ENCODE results near the gene CECR2. TPM values are rescaled to one million over a fixed set of nuclear protein-coding genes. Genes with fewer than 3 reads are reported as not detected.
A peak's percentile ranks its signal among the peaks of the same experiment; 100 is the strongest.

The CECR2 gene
- total RNA-seq, 1 donor from 2014 or later, result 5.3 TPM

DNA sequence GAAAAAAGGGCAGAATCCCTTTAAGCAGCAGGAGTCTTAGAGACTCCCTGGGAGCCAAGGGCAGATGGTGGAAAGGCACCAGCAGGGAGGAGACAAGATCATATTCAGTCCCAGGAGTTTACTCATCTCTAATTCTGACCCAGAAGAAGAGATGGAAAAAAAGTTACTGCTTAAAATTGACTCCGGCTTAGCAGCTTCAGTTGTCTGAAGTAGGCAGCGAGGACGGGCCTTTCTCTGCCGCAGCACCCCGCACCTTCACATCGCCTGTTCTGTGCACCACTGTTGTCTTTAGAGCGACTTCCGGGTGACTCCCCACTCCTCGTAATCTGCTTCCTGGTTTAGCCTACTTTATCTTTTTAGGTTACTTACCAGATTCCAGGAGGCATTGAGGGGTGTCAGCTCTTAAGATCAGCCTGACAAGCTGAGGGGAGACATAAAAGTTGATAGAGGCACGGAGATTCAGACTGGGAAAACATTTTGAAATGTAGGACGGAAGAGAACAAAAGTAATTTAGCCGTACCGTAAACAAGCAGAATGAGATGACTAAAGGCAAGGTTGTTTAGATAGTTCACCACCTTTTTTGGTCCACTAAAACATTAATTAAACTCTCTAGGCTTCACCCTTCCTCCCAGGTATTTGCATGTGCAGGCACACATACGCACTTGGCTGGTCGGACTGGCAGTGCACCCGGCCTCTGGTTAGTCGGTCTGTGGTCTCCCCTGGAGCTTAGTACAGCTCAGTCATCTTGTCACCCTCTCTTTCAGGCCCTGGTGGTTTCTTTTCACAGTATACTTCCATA is 74.3 kb downstream of the CECR2 start:
- peak; percentile 38 for DNase-seq (ENCODE audit: low read depth)

DNA sequence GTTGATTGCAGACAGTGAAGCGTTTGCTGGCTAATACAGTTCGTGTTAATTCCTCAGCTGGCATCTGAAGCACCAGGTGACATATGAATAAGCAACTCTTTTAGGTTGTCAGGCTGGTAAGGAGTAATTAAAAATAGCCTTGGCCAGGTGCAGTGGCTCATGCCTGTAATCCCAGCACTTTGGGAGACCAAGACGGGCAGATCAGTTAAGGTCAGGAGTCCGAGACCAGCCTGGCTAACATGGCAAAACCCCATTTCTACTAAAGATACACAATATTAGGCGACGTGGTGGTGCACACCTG is 74.9 kb downstream of the CECR2 start:
- DNase-seq (ENCODE audit: low read depth), result peak; percentile 66

DNA sequence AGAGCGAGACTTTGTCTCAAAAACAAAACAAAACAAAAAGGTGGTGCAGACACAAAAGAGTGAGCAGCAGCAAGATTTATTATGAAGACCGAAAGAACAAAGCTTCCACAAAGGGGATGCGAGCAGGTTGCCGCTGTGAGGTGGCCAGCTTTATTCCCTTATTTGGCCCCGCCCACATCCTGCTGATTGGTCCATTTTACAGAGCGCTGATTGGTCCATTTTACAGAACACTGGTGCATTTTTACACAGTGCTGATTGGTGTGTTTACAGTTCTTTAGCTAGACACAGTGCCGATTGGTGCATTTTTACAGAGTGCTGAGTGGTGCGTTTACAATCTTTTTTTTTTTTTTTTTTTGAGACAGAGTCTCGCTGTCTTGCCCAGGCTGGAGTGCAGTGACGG is 77.4 kb downstream of the CECR2 start:
- no peak for DNase-seq (ENCODE audit: low read depth)

DNA sequence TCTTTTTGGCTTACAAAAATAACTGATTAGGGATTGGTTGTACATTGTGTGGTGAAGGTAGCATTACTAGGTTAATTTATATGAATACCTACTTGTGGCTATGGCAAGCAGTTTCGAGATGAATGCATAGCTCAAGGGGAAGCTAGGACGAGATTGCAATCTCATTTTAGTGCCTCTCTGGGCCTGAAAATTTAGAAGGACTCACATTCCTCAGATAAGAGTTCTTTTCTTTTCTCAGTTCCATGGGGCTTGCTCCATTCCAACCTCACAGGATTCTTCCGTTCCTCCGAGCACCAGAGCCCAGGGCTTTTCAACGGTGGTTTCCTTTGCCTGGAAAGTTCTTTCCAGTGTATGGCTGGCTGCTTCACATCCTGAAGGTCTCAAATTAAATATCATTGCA is 82.1 kb downstream of the CECR2 start:
- DNase-seq (ENCODE audit: low read depth), result no peak

DNA sequence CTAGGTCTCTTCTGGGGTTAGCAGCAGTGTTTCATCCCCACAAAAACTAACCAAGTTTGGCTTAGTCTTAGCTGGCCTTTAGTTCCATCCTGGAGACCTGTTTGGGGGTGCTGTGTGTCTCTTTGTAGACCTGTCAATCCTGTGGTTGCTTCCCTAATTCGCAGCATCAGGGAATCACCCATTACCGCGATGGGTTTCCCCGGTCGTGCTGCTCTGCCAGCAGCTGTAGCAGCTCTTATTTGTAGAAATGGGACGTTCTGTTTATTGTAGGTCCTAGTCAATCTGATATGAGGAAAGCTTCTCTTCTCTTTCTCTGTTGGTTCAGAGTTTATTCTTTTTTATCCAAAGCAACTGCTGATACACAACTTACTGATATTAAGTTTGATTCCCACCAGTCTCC is 91.6 kb downstream of the CECR2 start:
- DNase-seq (ENCODE audit: low read depth), result no peak

DNA sequence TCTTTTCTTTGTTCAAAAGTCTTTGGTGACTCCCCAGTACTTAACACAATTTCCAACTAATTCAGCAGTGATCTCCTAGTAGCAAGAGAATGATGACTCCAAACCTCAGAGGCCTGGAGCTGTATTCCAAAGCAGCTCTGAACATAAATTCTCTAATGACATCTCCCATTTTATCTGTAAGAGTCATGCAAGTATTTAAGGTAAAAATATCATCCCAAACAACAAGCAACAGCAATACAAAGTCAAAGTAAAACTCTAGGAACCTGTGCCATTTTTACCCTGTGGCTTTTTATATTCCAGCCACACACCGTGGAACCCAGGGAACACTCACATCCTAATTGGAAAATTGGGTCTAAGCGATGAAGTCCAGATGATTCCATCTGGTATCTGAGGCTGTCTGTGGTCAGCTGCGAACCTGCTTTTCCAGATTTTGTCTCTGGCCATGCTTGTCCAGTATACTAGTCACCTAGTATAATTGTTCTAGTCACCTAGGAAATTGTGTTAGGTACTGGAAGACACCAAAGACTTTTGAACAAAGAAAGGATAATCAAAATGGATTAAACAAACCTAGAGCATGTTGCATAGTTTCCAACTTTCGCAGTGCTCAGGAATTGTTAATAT is 101.7 kb downstream of the CECR2 start:
- DNase-seq (ENCODE audit: low read depth), result peak; percentile 59

DNA sequence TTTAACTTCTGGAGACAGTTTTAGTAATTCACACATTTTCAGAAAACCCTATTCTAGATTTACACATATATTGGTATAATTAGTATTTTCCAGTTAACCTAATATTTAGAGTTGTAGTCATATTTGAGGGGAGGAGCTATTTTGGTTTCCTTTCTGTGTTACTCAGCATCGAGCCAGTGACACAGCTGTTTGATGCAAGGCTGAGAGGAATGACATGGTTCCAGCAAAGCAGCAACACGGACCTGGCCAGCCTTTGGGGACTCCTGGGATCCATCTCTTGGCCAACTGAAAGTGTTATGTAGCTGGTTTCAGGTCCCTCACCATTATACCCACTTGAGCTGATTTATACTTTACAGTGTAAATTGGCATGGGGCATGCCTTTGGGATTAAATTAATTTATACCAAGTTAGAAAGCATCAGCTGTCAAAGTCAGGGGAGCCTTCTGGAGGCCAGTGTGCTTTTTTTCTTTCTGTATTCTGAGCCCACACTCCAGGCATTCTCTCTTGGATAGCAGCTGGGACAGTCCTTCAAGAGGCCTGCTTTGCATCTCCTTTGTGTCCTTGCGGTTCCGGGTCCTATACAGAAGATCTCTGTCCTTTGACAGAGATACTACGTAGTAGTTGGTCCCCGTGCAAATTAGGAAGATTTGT is 102.8 kb downstream of the CECR2 start:
- peak; percentile 71 for DNase-seq (ENCODE audit: low read depth)

DNA sequence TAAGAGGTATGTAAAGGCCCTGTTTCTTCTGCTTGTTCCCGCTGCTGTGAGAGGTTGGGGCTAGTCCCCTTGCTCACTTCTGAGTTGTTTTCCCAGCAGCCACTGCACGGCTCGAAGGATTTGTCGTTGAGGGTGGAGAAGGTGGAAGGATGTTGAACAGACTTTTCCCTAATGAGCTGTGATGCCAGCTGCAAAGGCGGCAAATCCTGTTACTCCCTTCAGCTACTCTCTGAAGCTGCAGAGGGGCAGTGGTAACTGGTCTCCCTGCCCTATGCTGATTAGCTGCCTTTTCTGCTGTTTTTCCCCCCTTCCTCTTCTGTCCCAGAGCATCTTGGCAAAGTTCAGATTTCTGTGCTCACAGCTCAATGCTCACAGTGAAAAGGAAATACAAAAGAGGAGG is 103.7 kb downstream of the CECR2 start:
- peak; percentile 18 for DNase-seq (ENCODE audit: low read depth)

DNA sequence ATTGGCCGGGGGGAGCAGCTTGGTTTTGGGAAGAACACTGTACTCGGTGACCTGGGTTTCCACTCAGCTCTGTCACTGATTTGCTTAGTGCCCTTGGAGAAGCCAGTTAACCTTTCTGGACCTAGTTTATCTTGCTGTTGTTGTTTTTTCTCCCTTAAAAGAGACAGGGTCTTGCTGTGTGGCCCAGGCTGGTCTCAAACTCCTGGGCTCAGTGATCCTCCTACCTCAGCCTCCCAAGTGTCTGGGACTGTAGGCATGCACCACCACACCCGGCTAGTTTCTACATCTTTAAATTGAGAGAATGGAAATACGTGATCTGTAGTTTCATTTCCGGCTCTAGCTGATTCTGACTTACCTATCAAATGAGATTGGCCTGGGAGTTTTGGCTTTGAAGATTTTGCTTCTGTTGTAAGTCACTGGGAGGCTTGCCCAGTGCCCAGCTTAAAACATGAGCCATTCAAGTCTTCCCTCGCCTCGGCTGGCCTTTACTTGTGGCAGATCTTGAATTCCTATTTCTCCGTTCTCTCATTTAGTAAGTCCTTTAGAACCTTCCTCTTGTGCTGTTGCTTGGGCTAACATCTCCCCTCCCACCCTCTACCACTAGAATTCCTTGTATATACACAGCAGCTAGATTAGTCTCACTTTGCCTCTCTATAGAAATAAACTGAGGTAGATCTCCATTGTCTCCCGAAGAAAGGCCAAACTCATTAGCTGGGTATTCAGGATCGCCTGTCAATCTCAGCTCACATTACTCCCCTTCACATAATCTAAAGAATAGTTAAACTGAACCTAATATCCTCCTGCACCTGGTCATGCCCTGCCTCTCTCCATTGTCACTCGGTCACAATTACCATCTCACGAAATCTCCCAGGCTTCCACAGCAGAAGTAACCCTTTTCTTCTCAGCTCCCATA is 106.3 kb downstream of the CECR2 start:
- no peak for DNase-seq (ENCODE audit: low read depth)

DNA sequence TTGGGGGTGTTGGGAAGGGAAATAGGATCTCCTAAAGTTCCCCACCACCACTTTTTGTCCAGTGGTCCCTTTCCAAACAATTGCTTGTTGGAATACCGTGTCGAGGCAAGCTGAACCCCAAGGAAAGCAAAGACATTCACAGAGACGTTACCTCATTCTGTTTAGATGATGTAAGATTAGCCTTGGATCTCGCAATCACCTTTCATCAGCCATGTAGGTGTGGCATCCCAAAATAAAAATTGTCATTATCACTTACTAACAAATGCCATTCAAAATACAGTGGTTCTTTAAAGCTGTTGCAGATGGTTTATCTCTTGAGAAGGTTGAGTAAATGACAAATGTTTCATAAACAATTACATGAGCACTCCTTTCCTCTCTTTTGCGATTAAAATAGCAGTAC is 107.6 kb downstream of the CECR2 start:
- no peak for DNase-seq (ENCODE audit: low read depth)

DNA sequence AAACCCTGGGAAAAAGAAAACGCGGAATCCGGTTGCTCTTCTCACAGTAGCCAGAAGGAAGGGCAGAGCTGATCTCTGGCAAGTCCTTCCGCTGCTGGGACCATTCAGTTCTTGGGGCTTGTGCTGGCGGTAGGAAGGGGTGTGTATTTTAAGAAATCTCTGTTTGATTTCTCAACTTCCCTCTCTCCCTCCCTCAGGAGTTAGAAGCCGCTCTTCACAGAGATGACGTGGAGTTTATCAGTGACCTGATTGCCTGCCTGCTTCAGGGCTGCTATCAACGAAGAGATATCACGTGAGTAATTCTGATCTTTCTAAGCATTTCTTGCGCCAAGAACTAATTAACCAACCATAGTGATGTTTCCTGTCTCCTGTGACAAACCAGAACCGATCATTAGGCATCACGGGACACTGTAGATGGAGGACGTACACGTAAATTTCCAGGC is 108.2 kb downstream of the CECR2 start:
- DNase-seq (ENCODE audit: low read depth), result no peak

DNA sequence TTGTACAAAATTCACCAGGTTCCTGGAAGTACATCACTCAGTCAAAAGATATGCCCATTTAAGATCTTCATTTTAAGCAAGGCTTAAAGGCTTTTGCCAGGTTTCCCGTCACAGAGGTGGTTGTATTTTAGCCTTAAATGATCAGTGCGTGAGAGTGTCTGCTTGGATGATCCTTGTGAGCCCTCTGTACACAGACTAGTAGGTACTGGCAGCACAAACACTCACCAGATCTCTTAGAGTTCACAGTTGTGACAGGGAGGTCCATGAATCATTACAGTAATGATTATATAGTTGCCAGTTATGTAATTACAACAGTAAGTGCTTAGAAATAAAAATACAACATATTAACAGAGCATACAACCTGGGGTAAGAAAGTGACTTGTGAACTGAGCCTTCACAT is 109.9 kb downstream of the CECR2 start:
- no peak for DNase-seq (ENCODE audit: low read depth)

DNA sequence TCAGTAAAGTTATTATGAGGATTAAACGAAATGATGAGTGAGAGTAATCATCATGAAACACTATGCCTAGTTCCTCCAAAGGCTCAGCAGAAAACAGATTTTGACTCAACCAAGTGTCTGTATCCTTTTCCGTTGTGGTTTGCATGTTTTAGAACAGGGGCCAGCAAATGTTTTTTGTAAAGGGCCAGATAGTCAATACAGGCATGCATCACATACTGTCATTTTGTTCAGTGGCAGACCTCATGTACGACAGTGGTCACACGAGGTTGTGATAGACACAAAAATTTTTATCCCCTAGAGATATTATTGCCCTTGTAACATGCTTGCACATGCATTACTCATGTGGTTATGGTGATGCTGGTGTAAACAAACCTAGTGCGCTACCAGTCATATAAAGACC is 112.2 kb downstream of the CECR2 start:
- DNase-seq (ENCODE audit: low read depth), result no peak

DNA sequence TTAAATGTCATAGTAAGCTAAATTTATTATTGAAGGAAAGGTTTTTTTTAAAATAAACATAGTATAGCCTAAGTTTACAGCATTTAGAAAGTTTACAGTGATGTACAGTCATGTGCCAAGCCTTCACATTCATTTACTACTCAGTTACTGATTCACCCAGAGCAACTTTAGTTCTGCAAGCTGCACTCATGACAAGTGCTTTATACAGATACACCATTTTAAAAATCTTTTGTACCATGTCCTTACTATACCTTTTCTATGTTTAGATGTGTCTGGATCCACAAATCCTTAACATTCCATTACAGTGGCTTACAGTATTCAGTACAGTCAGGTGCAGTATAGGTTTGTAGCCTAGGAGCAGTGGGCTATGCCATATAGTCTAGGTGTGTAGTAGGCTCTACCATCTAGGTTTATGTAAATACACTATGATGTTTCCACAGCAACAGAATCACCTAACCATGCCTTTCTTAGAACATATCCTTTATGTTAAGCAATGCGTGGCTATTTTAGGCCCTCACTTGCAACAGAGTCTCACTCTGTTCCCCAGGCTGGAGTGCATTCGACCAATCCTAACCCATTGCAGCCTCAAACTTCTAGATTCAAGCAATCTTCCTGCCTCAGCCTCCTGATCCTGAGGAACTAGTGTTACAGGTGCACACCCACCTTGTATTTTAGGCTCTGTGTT is 114.6 kb downstream of the CECR2 start:
- no peak for DNase-seq (ENCODE audit: low read depth)

DNA sequence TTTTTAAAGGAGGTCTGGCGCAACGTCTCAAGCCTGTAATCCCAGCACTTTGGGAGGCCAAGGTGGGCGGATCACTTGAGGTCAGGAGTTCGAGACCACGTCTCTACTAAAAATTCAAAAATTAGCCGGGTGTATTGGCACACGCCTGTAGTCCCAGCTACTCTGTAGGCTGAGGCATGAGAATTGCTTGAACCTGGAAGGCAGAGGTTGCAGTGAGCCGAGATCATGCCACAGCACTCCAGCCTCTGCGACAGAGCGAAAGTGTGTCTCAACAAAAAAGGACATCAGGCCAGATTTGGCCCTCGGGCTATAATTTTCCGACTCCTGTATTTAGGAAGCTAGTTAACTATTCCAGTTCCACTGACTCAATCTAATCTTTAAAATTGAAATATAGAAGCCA is 115.3 kb downstream of the CECR2 start:
- no peak for DNase-seq (ENCODE audit: low read depth)

DNA sequence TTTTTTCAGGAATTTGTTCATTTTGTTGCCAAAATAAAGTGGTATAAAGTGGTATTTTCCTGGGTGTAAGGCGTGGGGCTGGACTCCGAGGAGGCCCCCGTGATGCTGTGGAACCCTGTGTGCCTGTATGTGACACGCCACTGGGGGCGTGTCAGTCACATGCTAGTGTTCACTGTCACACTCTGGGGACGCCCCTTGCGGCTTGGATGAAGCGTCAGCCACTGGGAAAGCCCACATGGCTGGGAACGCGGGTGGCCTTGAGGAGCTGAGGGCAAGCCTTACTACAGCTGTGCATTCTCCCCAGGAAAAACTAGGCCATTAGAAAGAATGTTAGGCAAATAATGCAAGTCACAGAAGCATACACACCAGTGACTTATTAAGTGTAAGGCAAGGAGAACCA is 117.1 kb downstream of the CECR2 start:
- peak; percentile 69 for DNase-seq (ENCODE audit: low read depth)

DNA sequence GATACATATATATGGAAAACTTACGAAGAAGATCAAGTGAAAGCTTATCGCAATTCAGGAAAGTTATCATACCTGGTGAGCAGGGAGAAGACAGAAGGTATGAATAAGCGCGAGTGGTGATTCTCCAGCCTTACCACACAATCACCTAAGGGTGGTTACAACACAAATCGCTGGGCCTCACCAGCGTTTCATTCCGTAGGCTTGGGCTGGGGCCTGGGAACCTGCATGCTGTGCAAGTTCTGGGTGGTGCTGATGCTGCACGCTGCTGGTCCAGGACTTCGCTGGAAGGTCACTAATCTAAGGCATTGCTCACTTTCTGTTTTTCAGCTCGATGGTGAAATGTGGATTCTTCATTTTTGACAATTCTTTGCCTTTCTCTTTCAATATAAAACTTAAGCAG is 117.5 kb downstream of the CECR2 start:
- no peak for DNase-seq (ENCODE audit: low read depth)

DNA sequence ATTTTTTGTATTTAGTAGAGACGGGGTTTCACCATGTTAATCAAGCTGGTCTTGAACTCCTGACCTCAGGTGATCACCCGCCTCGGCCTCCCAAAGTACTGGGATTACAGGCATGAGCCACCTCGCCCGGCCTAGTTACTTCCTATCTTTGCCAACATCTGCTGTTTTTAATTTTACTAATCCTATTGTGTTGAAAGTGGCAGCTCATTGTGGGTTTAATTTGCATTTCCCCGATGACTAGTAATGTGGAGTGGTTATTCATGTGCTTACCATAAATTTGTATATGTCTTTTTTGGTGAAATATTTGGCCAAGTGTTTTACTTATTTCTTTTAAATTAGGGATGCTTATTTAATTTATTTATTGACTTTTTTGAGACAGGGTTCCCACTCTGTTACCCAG is 119.8 kb downstream of the CECR2 start:
- no peak for DNase-seq (ENCODE audit: low read depth)

DNA sequence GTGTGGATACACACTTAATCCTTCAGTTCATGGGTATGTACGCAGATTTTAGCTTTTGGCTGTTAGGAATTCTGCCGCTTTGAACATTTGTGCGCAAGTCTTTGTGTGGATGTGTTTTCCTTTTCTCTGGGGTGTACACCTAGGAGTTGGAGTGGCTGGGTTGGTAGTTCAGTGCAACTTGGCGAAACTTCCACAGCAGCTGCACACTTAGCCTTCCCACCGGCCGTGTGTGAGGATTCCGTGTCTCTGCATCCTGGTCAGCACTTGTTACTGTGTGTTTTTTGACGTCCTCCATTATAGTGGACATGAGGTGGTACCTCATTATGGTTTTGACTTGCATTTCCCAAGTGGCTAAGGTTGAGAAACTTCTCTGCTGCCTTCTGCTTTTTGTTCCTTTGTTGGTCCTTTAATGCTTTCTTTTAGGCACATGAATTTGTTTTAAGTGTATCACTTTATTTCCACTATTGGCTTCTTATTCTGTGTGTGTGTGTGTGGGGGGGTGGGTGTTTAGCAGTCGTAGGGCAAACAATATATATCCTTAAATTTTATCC is 121.9 kb downstream of the CECR2 start:
- no peak for DNase-seq (ENCODE audit: low read depth)

DNA sequence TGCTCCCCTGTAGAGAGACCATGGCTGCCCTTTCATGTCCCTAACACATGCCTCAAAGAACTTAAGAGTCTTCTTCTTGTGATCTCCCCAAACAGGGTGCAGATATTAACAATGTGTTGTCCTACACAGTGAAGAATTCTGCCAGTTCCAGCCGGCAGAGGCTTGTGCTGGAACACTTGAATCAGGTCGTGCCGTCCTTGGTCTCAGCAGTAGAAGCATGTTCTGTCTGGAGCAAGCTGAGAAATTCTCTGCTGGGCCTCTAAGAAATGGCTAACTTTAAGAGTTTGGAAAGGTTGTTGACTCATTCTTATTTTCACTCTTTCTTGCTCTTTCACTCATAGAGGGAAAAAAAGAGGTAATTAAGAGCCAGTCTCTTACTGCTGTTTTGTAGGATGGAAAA is 123.0 kb downstream of the CECR2 start:
- DNase-seq (ENCODE audit: low read depth), result no peak
